H9 (cell line): ENCODE results near the gene LZTR1. TPM values are rescaled to one million over a fixed set of nuclear protein-coding genes. Genes with fewer than 3 reads are reported as not detected.

Source experiments
- DNase-seq: peaks from one replicate; pipeline ENCODE4 v3.0.0-alpha.2; 2017
- H2AFZ ChIP-seq: one replicate; pipeline ENCODE4 v1.6.1; 2013; ENCODE audit warnings: mild to moderate bottlenecking, low read length, control low read depth, moderate library complexity
- H2AK5ac ChIP-seq: 2 replicates; pipeline ENCODE4 v1.6.1; 2013; ENCODE audit warnings: low read length, control low read depth, mixed read lengths; ENCODE audit not compliant: insufficient read length
- H2BK120ac ChIP-seq: one replicate; pipeline ENCODE4 v1.6.1; 2013; ENCODE audit warnings: low read depth, mild to moderate bottlenecking, low read length, control low read depth, inconsistent platforms; ENCODE audit not compliant: poor library complexity, severe bottlenecking
- H2BK12ac ChIP-seq: 2 replicates; pipeline ENCODE4 v1.6.1; 2013; ENCODE audit warnings: low read length, control low read depth, mixed read lengths, low read depth; ENCODE audit not compliant: insufficient read length
- H2BK15ac ChIP-seq: 2 replicates; pipeline ENCODE4 v1.6.1; 2013; ENCODE audit warnings: low read depth, low read length, control low read depth
- H2BK20ac ChIP-seq: one replicate; pipeline ENCODE4 v1.6.1; 2013; ENCODE audit warnings: low read depth, mild to moderate bottlenecking, low read length, control low read depth, inconsistent platforms; ENCODE audit not compliant: poor library complexity, severe bottlenecking
- H2BK5ac ChIP-seq: 2 replicates; pipeline ENCODE4 v1.6.1; 2013; ENCODE audit warnings: low read length, control low read depth, mixed read lengths; ENCODE audit not compliant: insufficient read length
- H3K14ac ChIP-seq: 2 replicates; pipeline ENCODE4 v1.6.1; 2013; ENCODE audit warnings: low read length, control low read depth; ENCODE audit not compliant: insufficient read depth
- H3K18ac ChIP-seq: 2 replicates; pipeline ENCODE4 v1.6.1; 2013; ENCODE audit warnings: low read depth, mild to moderate bottlenecking, mixed read lengths, low read length, control low read depth; ENCODE audit not compliant: insufficient read length
- H3K23ac ChIP-seq: 2 replicates; pipeline ENCODE4 v1.6.1; 2013; ENCODE audit warnings: low read length, control low read depth, mixed read lengths, low read depth; ENCODE audit not compliant: insufficient read length
- H3K23me2 ChIP-seq: 2 replicates; pipeline ENCODE4 v1.6.1; 2013; ENCODE audit warnings: low read depth, mild to moderate bottlenecking, mixed read lengths, low read length, control low read depth; ENCODE audit not compliant: insufficient read length, poor library complexity, severe bottlenecking
- H3K27ac ChIP-seq: 2 replicates; pipeline ENCODE4 v1.5.1; 2013; ENCODE audit warnings: low read length, control low read depth, mixed read lengths, low read depth; ENCODE audit not compliant: insufficient read length
- H3K27me3 ChIP-seq: 2 replicates; pipeline ENCODE4 v1.6.1; 2013; ENCODE audit warnings: low read length, control low read depth, inconsistent platforms; ENCODE audit not compliant: insufficient read depth
- H3K4ac ChIP-seq: 2 replicates; pipeline ENCODE4 v1.6.1; 2013; ENCODE audit warnings: low read depth, mild to moderate bottlenecking, control low read depth, inconsistent platforms, low read length, moderate library complexity
- H3K4me1 ChIP-seq: 2 replicates; pipeline ENCODE4 v1.6.1; 2013; ENCODE audit warnings: low read length, control low read depth, inconsistent platforms; ENCODE audit not compliant: insufficient read depth
- H3K4me2 ChIP-seq: 2 replicates; pipeline ENCODE4 v1.6.1; 2013; ENCODE audit warnings: low read length, control low read depth, mixed read lengths; ENCODE audit not compliant: insufficient read length, insufficient read depth
- H3K56ac ChIP-seq: 2 replicates; pipeline ENCODE4 v1.6.1; 2013; ENCODE audit warnings: low read depth, mild to moderate bottlenecking, mixed read lengths, low read length, control low read depth; ENCODE audit not compliant: insufficient read length
- H3K79me1 ChIP-seq: 2 replicates; pipeline ENCODE4 v1.6.1; 2013; ENCODE audit warnings: low read depth, mild to moderate bottlenecking, moderate library complexity, low read length, control low read depth, inconsistent platforms; ENCODE audit not compliant: insufficient read depth, poor library complexity, severe bottlenecking
- H3K79me2 ChIP-seq: 2 replicates; pipeline ENCODE4 v1.6.1; 2013; ENCODE audit warnings: low read length, control low read depth, inconsistent platforms; ENCODE audit not compliant: insufficient read depth
- H3K9ac ChIP-seq: 2 replicates; pipeline ENCODE4 v1.6.1; 2013; ENCODE audit warnings: low read length, control low read depth, mixed read lengths; ENCODE audit not compliant: insufficient read length; ENCODE audit errors: extremely low read depth
- H3K9me3 ChIP-seq: one replicate; pipeline ENCODE4 v1.6.1; 2013; ENCODE audit warnings: low read depth, low read length, inconsistent platforms; ENCODE audit not compliant: control insufficient read depth
- H3T11ph ChIP-seq: one replicate; pipeline ENCODE4 v1.6.1; 2013; ENCODE audit warnings: mild to moderate bottlenecking, low read length, control low read depth, inconsistent platforms
- H4K20me1 ChIP-seq: one replicate; pipeline ENCODE4 v1.6.1; 2013; ENCODE audit not compliant: control insufficient read depth, insufficient read length, insufficient read depth
- H4K5ac ChIP-seq: 2 replicates; pipeline ENCODE4 v1.6.1; 2013; ENCODE audit warnings: low read depth, mild to moderate bottlenecking, mixed read lengths, low read length, control low read depth; ENCODE audit not compliant: insufficient read length
- H4K8ac ChIP-seq: replicated peaks from 2 replicates; pipeline ENCODE4 v1.6.1; 2013; ENCODE audit warnings: low read length, control low read depth, mixed read lengths, low read depth; ENCODE audit not compliant: insufficient read length
- H4K91ac ChIP-seq: 2 replicates; pipeline ENCODE4 v1.6.1; 2013; ENCODE audit warnings: low read depth, mild to moderate bottlenecking, moderate library complexity, mixed read lengths, low read length, control low read depth; ENCODE audit not compliant: insufficient read length
- H3K27ac Mint-ChIP-seq, 3 experiments: 2 replicates in 2 of 3; 3 replicates in 1 of 3; pipeline ENCODE4 v1.8.0; 2020 to 2021; ENCODE audit warnings: mixed read lengths in 3 of 3, mild to moderate bottlenecking in 1 of 3, moderate library complexity in 1 of 3
- H3K27me3 Mint-ChIP-seq: 2 replicates; pipeline ENCODE4 v1.8.0; 2021; ENCODE audit warnings: low read depth, mild to moderate bottlenecking, moderate library complexity, mixed read lengths
- H3K36me3 Mint-ChIP-seq, 3 experiments: 2 replicates in 2 of 3; 3 replicates in 1 of 3; pipeline ENCODE4 v1.8.0; 2020 to 2021; ENCODE audit warnings: low read depth in 3 of 3, mixed read lengths in 3 of 3; ENCODE audit not compliant: insufficient read depth in 1 of 3
- H3K4me1 Mint-ChIP-seq, 2 experiments: 2 replicates each; pipeline ENCODE4 v1.8.0; 2020; ENCODE audit warnings: mixed read lengths in 2 of 2
- H3K4me3 Mint-ChIP-seq, 2 experiments: 2 replicates in 1 of 2; 3 replicates in 1 of 2; pipeline ENCODE4 v1.8.0; 2020 to 2021; ENCODE audit warnings: mild to moderate bottlenecking in 2 of 2, mixed read lengths in 2 of 2, moderate library complexity in 1 of 2
- H3K9me3 Mint-ChIP-seq, 2 experiments: 2 replicates in 1 of 2; 3 replicates in 1 of 2; pipeline ENCODE4 v1.8.0; 2020; ENCODE audit warnings: mild to moderate bottlenecking in 2 of 2, mixed read lengths in 2 of 2, moderate library complexity in 1 of 2
- WGBS: extraction: QIAGEN DNeasy Blood & Tissue Kit; methylation state at CpG from one replicate; pipeline ENCODE4 v1.1.7; 2013; ENCODE audit warnings: missing lambda C conversion rate, low lambda C conversion rate, mixed read lengths; ENCODE audit not compliant: insufficient read length; ENCODE audit errors: extremely low coverage; 5-methylcytosine and 5-hydroxymethylcytosine counted together
- total RNA-seq: library from RNA; stranded (reverse); gene quantifications from 2 replicates; pipeline ENCODE4 v1.2.1, GENCODE V29; 2021
- TF ChIP-seq, protein P1 (sequence below): fragments of 200-600 bp; sonication (generic); conservative IDR thresholded peaks from 3 replicates; pipeline ENCODE4 v1.8.0; 2021; ENCODE audit warnings: antibody characterized with exemption, mild to moderate bottlenecking

Gene LZTR1
- total RNA-seq, 1 experiment from 2014 or later: 47.0 TPM

DNA sequence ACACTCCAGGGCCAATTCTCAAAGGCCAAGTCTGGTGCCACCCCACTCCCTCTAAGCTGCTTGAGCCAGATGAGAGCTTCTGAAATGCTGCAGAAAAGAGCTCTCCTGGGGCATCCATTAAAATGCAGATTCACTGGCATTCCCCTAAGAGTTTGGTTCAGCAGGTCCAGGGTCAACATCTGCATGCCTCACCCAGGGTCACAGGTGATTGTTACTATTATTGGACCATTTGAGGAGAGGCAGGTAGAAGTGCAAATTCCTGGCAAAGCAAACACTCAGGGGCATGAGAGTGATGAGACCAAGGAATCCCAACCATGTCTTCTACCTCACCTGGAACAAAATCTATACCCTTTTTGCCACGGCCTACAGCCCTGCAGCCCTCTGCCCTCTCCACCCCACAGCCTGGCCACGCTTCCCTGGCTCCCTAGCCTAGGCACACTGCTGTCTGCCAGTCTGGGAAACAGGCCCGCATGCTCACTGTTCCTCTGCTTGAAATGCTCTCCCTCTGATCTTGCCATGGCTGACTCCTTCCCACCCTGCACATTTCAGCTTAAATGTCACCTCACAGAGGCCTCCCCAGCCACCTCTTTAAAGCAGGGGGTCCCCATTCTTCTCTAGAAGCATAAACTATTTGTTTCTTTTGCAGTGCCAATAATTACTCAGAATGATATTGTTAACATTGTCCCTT lies 28.5 kb downstream of the LZTR1 start:
- Histone ChIP-seq H2BK12ac (no peak overlapping the region), H2BK5ac (no peak overlapping the region), H2BK20ac (no peak overlapping the region), H3K4ac (no peak overlapping the region), H3K27ac (no peak overlapping the region), H4K91ac (no peak overlapping the region), H3K9ac (no peak overlapping the region), H4K5ac (no peak overlapping the region), H3K23ac (no peak overlapping the region), H3K9me3 (no peaks in the 10 kb centered on the region), H3K56ac (no peak overlapping the region), H2AK5ac (no peak overlapping the region), H3K79me1 (no peaks in the 10 kb centered on the region), H3K14ac (no peak overlapping the region), H3K4me2 (peak overlapping the region; percentile 24), H3K79me2 (no peaks in the 10 kb centered on the region), H3K27me3 (no peaks in the 10 kb centered on the region), H4K20me1 (no peaks in the 10 kb centered on the region), H4K8ac (no peak overlapping the region), H3K4me1 (peaks cover 3% of the 10 kb centered on the region; the same call in 1 of the 2 replicates), H2BK120ac (no peak overlapping the region), H2AFZ (no peak overlapping the region), H3K23me2 (peaks cover 7% of the 10 kb centered on the region), H3T11ph (no peak overlapping the region), H3K18ac (no peak overlapping the region), H2BK15ac (no peak overlapping the region)
- peaks cover 0 to 10% (median 0%) of the 10 kb centered on the region in 3 experiments; a peak in 2 of 7 replicates for H3K36me3 Mint-ChIP-seq
- H3K27me3 Mint-ChIP-seq: peaks cover 26% of the 10 kb centered on the region
- TF ChIP-seq, protein P1, sequence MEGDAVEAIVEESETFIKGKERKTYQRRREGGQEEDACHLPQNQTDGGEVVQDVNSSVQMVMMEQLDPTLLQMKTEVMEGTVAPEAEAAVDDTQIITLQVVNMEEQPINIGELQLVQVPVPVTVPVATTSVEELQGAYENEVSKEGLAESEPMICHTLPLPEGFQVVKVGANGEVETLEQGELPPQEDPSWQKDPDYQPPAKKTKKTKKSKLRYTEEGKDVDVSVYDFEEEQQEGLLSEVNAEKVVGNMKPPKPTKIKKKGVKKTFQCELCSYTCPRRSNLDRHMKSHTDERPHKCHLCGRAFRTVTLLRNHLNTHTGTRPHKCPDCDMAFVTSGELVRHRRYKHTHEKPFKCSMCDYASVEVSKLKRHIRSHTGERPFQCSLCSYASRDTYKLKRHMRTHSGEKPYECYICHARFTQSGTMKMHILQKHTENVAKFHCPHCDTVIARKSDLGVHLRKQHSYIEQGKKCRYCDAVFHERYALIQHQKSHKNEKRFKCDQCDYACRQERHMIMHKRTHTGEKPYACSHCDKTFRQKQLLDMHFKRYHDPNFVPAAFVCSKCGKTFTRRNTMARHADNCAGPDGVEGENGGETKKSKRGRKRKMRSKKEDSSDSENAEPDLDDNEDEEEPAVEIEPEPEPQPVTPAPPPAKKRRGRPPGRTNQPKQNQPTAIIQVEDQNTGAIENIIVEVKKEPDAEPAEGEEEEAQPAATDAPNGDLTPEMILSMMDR: no peak
- H3K4me3 Mint-ChIP-seq: peak overlapping the region; percentile 21 to 61
- peak overlapping the region in 2 of 3 experiments; percentile 86 to 94; a peak in 2 of 7 replicates for H3K27ac Mint-ChIP-seq
- DNase-seq: peak; percentile 58
- H3K4me1 Mint-ChIP-seq: peaks cover 33 to 53% of the 10 kb centered on the region in 2 experiments
- no CpG with 5 or more reads among the region's 3 CpGs for WGBS
- no peaks in the 10 kb centered on the region for H3K9me3 Mint-ChIP-seq
